Measurements from ENCODE around the gene PDE7B.

- no peak for TF ChIP-seq POLR2AphosphoS5 (IDR thresholded peaks at IDR 0.05; ENCODE audit: low read depth, low read length)
- TF ChIP-seq TAF1 (IDR thresholded peaks at IDR 0.05; ENCODE audit: borderline replicate concordance, insufficient read depth, low read length): no peak
- TF ChIP-seq, protein P1, sequence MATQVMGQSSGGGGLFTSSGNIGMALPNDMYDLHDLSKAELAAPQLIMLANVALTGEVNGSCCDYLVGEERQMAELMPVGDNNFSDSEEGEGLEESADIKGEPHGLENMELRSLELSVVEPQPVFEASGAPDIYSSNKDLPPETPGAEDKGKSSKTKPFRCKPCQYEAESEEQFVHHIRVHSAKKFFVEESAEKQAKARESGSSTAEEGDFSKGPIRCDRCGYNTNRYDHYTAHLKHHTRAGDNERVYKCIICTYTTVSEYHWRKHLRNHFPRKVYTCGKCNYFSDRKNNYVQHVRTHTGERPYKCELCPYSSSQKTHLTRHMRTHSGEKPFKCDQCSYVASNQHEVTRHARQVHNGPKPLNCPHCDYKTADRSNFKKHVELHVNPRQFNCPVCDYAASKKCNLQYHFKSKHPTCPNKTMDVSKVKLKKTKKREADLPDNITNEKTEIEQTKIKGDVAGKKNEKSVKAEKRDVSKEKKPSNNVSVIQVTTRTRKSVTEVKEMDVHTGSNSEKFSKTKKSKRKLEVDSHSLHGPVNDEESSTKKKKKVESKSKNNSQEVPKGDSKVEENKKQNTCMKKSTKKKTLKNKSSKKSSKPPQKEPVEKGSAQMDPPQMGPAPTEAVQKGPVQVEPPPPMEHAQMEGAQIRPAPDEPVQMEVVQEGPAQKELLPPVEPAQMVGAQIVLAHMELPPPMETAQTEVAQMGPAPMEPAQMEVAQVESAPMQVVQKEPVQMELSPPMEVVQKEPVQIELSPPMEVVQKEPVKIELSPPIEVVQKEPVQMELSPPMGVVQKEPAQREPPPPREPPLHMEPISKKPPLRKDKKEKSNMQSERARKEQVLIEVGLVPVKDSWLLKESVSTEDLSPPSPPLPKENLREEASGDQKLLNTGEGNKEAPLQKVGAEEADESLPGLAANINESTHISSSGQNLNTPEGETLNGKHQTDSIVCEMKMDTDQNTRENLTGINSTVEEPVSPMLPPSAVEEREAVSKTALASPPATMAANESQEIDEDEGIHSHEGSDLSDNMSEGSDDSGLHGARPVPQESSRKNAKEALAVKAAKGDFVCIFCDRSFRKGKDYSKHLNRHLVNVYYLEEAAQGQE (IDR thresholded peaks at IDR 0.05; ENCODE audit: insufficient read depth in 1 of 2, low read depth in 2 of 2, low read length in 2 of 2): no peak
Observed at GRCh38 chr6:136060759-136061158, 209.3 kb downstream of the PDE7B start.

Data from PFSK-1 (cell line).